Trophoblast cell (in vitro differentiated cells and primary cell): ENCODE data around the gene NTNG1.

Source experiments
- DNase-seq, 2 donors: peaks; one replicate each; pipeline ENCODE4 v3.0.0-alpha.2; 2016
- H2AFZ ChIP-seq: 2 replicates; pipeline ENCODE4 v1.6.1; 2013; ENCODE audit warnings: low read length, moderate library complexity, mild to moderate bottlenecking; ENCODE audit not compliant: insufficient read depth, poor library complexity
- H2AK5ac ChIP-seq: 2 replicates; pipeline ENCODE4 v1.6.1; 2013; ENCODE audit warnings: mild to moderate bottlenecking, low read length
- H2BK120ac ChIP-seq: 2 replicates; pipeline ENCODE4 v1.6.1; 2013; ENCODE audit warnings: low read length, mild to moderate bottlenecking, moderate library complexity; ENCODE audit not compliant: insufficient read depth, poor library complexity
- H2BK12ac ChIP-seq: 2 replicates; pipeline ENCODE4 v1.6.1; 2013; ENCODE audit warnings: mild to moderate bottlenecking, low read length, moderate library complexity
- H2BK5ac ChIP-seq: 2 replicates; pipeline ENCODE4 v1.6.1; 2013; ENCODE audit warnings: low read length, low read depth, moderate library complexity, mild to moderate bottlenecking; ENCODE audit not compliant: poor library complexity
- H3K14ac ChIP-seq: 2 replicates; pipeline ENCODE4 v1.6.1; 2013; ENCODE audit warnings: mild to moderate bottlenecking, low read length
- H3K18ac ChIP-seq: 2 replicates; pipeline ENCODE4 v1.6.1; 2013; ENCODE audit warnings: mild to moderate bottlenecking, low read length
- H3K23ac ChIP-seq: 2 replicates; pipeline ENCODE4 v1.6.1; 2013; ENCODE audit warnings: low read length
- H3K27ac ChIP-seq: 2 replicates; pipeline ENCODE4 v1.5.1; 2013; ENCODE audit warnings: low read depth, mild to moderate bottlenecking, inconsistent platforms, low read length, moderate library complexity
- H3K27me3 ChIP-seq: 2 replicates; pipeline ENCODE4 v1.6.1; 2013; ENCODE audit warnings: inconsistent platforms, mild to moderate bottlenecking, low read length, moderate library complexity; ENCODE audit not compliant: insufficient read depth
- H3K36me3 ChIP-seq, 2 experiments: 1 replicate in 1 of 2; 2 replicates in 1 of 2; pipeline ENCODE4 v1.6.1; 2013; ENCODE audit warnings: low read length in 2 of 2, mild to moderate bottlenecking in 2 of 2, moderate library complexity in 1 of 2; ENCODE audit not compliant: insufficient read depth in 2 of 2, control insufficient read depth in 1 of 2
- H3K4ac ChIP-seq: 2 replicates; pipeline ENCODE4 v1.6.1; 2013; ENCODE audit warnings: low read depth, mild to moderate bottlenecking, low read length, moderate library complexity
- H3K4me1 ChIP-seq, 2 experiments: 1 replicate in 1 of 2; 2 replicates in 1 of 2; pipeline ENCODE4 v1.6.1; 2013; ENCODE audit warnings: low read length in 2 of 2, mild to moderate bottlenecking in 2 of 2, moderate library complexity in 1 of 2; ENCODE audit not compliant: insufficient read depth in 2 of 2, control insufficient read depth in 1 of 2
- H3K4me2 ChIP-seq: 2 replicates; pipeline ENCODE4 v1.6.1; 2013; ENCODE audit warnings: inconsistent platforms, mild to moderate bottlenecking, low read length, moderate library complexity
- H3K4me3 ChIP-seq: 2 replicates; pipeline ENCODE4 v1.5.1; 2013; ENCODE audit warnings: mild to moderate bottlenecking, low read depth, low read length, inconsistent platforms
- H3K79me1 ChIP-seq: one replicate; pipeline ENCODE4 v1.6.1; 2013; ENCODE audit warnings: low read length
- H3K79me2 ChIP-seq: 2 replicates; pipeline ENCODE4 v1.6.1; 2013; ENCODE audit warnings: low read length, mild to moderate bottlenecking; ENCODE audit not compliant: control insufficient read depth, insufficient read depth, poor library complexity
- H3K9ac ChIP-seq: 2 replicates; pipeline ENCODE4 v1.6.1; 2013; ENCODE audit warnings: mild to moderate bottlenecking, low read length
- H3K9me3 ChIP-seq: 2 replicates; pipeline ENCODE4 v1.6.1; 2013; ENCODE audit warnings: low read depth, mild to moderate bottlenecking, control low read depth, inconsistent platforms, low read length; ENCODE audit not compliant: insufficient read depth
- H4K12ac ChIP-seq: 2 replicates; pipeline ENCODE4 v1.6.1; 2013; ENCODE audit warnings: low read depth, mild to moderate bottlenecking, low read length, moderate library complexity
- H4K8ac ChIP-seq: 2 replicates; pipeline ENCODE4 v1.6.1; 2013; ENCODE audit warnings: low read depth, mild to moderate bottlenecking, low read length, moderate library complexity
- H4K91ac ChIP-seq: one replicate; pipeline ENCODE4 v1.6.1; 2013; ENCODE audit warnings: low read depth, mild to moderate bottlenecking, low read length, moderate library complexity
- WGBS: extraction: QIAGEN DNeasy Blood & Tissue Kit; methylation state at CpG from one replicate; pipeline ENCODE4 v1.1.7; 2013; ENCODE audit warnings: missing lambda C conversion rate; ENCODE audit not compliant: insufficient read length, insufficient coverage; ENCODE audit errors: extremely low coverage; 5-methylcytosine and 5-hydroxymethylcytosine counted together

Gene NTNG1

DNA sequence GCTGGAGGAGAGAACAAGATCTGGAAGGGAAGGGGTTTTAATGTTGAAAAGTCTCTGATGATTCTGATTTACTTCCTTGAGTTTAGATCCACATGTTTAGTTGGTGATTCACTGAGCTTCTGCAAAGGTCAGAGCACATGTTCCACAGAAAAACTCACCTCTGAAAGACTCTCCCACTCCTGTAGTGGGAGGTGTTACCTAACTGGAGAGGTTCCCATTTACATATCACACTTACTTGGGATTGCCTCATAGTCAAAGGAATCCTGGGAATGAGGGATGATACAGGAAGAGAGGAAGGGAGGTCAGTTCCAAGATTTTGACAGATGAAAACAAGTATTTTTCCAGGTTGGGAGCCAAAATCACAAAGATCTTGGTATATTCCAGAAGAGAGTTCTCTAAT is 2.7 kb upstream of the NTNG1 start:
- H3K9me3 ChIP-seq = no peaks in the 10 kb centered on the region
- no peak overlapping the region for H3K4me3 ChIP-seq
- no peak overlapping the region for H3K14ac ChIP-seq
- peaks cover 3 to 5% of the 10 kb centered on the region in 2 experiments for H3K4me1 ChIP-seq
- H3K18ac ChIP-seq = no peak overlapping the region
- no peak overlapping the region for H3K4ac ChIP-seq
- H3K27me3 ChIP-seq = no peaks in the 10 kb centered on the region
- no peak overlapping the region for H2BK5ac ChIP-seq
- no peak overlapping the region for H3K4me2 ChIP-seq
- no peak overlapping the region for H2AK5ac ChIP-seq
- H2BK12ac ChIP-seq = no peak overlapping the region
- no peak overlapping the region for H2BK120ac ChIP-seq
- no peak overlapping the region for H3K23ac ChIP-seq
- H4K91ac ChIP-seq = no peak overlapping the region
- no peak overlapping the region for H2AFZ ChIP-seq
- H3K79me1 ChIP-seq = no peaks in the 10 kb centered on the region
- no peak overlapping the region for H3K9ac ChIP-seq
- peak in 1 of 2 donors; percentile 2 for DNase-seq
- H3K79me2 ChIP-seq = no peaks in the 10 kb centered on the region
- no peak overlapping the region for H4K12ac ChIP-seq
- H4K8ac ChIP-seq = no peak overlapping the region
- H3K36me3 ChIP-seq = no peaks in the 10 kb centered on the region
- H3K27ac ChIP-seq = no peak overlapping the region

DNA sequence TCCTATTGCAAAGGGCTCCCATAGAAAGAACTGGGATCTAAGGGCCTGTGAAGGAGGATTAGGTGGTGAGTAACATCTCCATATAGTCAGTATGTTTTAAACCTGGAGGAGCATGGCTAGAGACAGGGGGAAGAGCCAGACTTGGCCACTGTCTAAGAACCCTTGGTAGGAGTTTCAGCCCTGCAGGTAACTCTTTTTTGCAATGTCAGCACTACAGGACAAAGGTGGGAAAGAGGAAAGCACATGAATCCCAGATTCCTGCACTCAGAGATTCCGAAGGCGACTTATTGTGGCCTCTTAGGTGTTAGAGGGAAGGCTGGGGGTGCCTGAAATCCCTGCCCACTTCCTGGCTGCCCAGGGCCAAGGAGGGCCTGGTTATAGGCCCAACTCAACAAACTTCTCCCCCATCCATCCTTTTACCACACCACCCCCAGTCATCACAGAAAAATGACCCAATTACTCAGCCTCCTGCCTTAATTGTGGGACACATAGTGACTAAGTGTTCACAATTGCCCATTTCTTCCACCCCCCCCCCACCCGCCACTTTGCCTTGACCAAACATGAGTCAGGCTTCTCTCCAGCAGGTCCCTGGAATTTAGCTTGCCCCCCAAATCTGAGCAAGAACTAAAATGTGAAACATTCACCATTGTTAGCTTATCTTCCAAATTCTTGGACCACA is 1.9 kb upstream of the NTNG1 start:
- no peak overlapping the region for H3K18ac ChIP-seq

DNA sequence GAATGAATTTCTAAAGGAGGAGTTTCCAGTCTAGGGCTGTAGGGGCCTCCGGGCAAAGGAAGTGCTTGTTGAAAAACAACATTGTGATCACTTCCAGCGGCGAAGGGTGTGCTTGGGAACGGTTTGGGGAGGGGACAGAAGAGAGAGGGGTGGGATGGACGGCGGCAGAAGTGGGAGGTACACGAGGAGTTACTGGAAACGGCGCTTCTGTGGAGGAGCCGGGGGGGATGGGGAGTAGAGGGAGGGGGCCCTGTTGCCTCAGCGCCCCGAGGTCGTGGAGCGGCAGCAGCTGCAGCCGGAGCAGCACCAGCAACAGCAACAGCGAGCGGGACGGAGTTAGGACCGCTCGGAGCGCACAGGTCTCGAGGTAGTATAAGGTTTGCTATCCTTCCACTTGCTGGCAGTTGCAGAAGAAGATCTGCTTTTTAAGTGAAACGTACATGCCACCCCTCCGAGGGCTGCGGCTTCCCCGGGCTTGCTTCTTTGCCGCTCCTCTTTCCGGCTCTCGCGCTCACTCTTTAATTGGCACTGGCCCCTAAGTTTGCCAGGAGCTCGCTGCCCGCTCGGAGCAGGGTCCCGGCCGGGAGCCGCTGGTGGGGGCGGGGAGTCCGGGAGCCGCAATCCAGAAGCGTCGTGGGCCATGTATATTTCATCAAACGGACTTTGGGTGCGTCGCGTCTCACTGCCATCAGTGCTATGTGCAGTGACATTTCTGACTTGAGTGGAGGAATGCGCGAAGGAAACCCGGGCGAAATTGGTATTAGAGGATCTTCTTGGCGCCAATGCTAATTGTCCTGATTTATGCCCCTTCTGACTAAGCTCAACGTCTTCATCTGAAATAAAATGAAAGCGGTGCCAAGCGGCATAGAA is 771 bp upstream of the NTNG1 start:
- Histone ChIP-seq H3K14ac (no peak overlapping the region), H2AFZ (peak overlapping the region; percentile 21), H3K4me1 (peaks cover 3 to 5% of the 10 kb centered on the region in 2 experiments), H3K23ac (no peak overlapping the region), H3K18ac (no peak overlapping the region), H2BK5ac (no peak overlapping the region), H3K4me2 (peak overlapping the region; percentile 91), H3K9me3 (no peaks in the 10 kb centered on the region), H2BK120ac (no peak overlapping the region), H3K79me2 (no peaks in the 10 kb centered on the region), H3K36me3 (no peaks in the 10 kb centered on the region), H3K9ac (no peak overlapping the region), H4K91ac (no peak overlapping the region), H3K27me3 (no peaks in the 10 kb centered on the region), H3K27ac (no peak overlapping the region), H4K12ac (no peak overlapping the region), H2BK12ac (no peak overlapping the region), H4K8ac (no peak overlapping the region), H3K4ac (no peak overlapping the region), H2AK5ac (no peak overlapping the region), H3K79me1 (no peaks in the 10 kb centered on the region), H3K4me3 (peak overlapping the region; percentile 67)
- WGBS = no CpG with 5 or more reads among the region's 53 CpGs
- peak; percentile 12 to 25 for DNase-seq

More for the DNA sequence above, 1.9 kb upstream of the NTNG1 start:
- H3K23ac ChIP-seq = no peak overlapping the region
- no peak overlapping the region for H2BK120ac ChIP-seq
- no peak overlapping the region for H4K91ac ChIP-seq
- H2BK5ac ChIP-seq = no peak overlapping the region
- H4K8ac ChIP-seq = no peak overlapping the region
- H2AK5ac ChIP-seq = no peak overlapping the region
- no peak overlapping the region for H3K4ac ChIP-seq
- no peak overlapping the region for H4K12ac ChIP-seq
- peaks cover 3 to 5% of the 10 kb centered on the region in 2 experiments for H3K4me1 ChIP-seq
- H3K79me2 ChIP-seq = no peaks in the 10 kb centered on the region
- no peak for DNase-seq
- H3K27ac ChIP-seq = no peak overlapping the region
- no peak overlapping the region for H3K14ac ChIP-seq
- no peak overlapping the region for H3K9ac ChIP-seq
- H3K79me1 ChIP-seq = no peaks in the 10 kb centered on the region
- H2BK12ac ChIP-seq = no peak overlapping the region
- no peak overlapping the region for H3K4me3 ChIP-seq
- H3K27me3 ChIP-seq = no peaks in the 10 kb centered on the region
- H2AFZ ChIP-seq = no peak overlapping the region
- H3K9me3 ChIP-seq = no peaks in the 10 kb centered on the region
- H3K4me2 ChIP-seq = no peak overlapping the region
- no peaks in the 10 kb centered on the region for H3K36me3 ChIP-seq
- no CpG with 5 or more reads among the region's 3 CpGs for WGBS

DNA sequence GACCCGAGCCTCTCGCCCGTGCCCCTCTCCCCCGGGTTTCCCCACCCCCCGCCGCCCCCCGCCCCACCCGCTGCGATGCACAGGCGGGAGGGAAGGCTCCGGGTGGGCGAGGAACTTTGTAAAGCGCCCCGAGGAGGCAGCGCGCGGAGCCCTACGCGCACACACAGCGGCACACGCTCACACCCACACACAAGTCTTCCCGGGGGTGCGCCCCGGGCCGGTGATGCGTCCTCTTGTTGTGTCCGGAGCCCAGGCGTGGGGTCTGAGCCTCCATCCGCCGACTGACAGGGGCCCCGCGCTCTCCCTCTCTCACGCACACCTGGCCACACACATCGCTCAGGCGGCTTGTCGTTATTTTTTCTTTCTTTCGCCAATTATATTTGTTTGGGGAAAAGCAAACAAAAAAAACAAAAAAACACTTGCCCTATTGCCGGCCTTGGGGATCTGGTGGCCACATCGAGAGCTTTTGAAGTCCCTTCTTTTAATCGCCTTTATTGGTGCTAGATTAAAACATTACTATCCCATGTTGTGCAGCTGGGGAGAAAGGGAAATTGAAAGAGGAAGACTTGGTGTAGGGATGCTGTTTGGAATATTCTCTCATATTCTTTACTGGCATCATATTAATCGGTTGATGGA is 770 bp downstream of the NTNG1 start:
- no peak overlapping the region for H3K4ac ChIP-seq
- no peak overlapping the region for H3K27ac ChIP-seq
- no peaks in the 10 kb centered on the region for H3K79me1 ChIP-seq
- H2BK120ac ChIP-seq = no peak overlapping the region
- no peak overlapping the region for H2AK5ac ChIP-seq
- no peaks in the 10 kb centered on the region for H3K36me3 ChIP-seq
- no peaks in the 10 kb centered on the region for H3K79me2 ChIP-seq
- H3K9ac ChIP-seq = peak overlapping the region; percentile 66
- H3K27me3 ChIP-seq = no peaks in the 10 kb centered on the region
- no peak overlapping the region for H4K8ac ChIP-seq
- no peak overlapping the region for H3K18ac ChIP-seq
- peak in 1 of 2 donors; percentile 6 for DNase-seq
- no peaks in the 10 kb centered on the region for H3K9me3 ChIP-seq
- H3K4me2 ChIP-seq = peak overlapping the region; percentile 91
- H3K4me1 ChIP-seq = peaks cover 3 to 5% of the 10 kb centered on the region in 2 experiments
- H3K4me3 ChIP-seq = peak overlapping the region; percentile 74
- no peak overlapping the region for H2BK12ac ChIP-seq
- no peak overlapping the region for H4K91ac ChIP-seq
- H4K12ac ChIP-seq = no peak overlapping the region
- H2AFZ ChIP-seq = peak overlapping the region; percentile 71
- H3K23ac ChIP-seq = no peak overlapping the region
- no peak overlapping the region for H2BK5ac ChIP-seq
- no CpG with 5 or more reads among the region's 41 CpGs for WGBS
- H3K14ac ChIP-seq = no peak overlapping the region
